ENCODE measurements around the gene AUTS2.

The AUTS2 gene

GRCh38 chr7:70565721-70566370 is 967.6 kb downstream of the AUTS2 start:
- H3K27ac Mint-ChIP-seq = no peak overlapping the region
- no peak overlapping the region for H3K4me3 Mint-ChIP-seq
- H3K36me3 Mint-ChIP-seq = no peaks in the 10 kb centered on the region
- H3K27me3 Mint-ChIP-seq = no peaks in the 10 kb centered on the region
- no peaks in the 10 kb centered on the region for H3K9me3 Mint-ChIP-seq (ENCODE audit: low read depth)
- no peaks in the 10 kb centered on the region for H3K4me1 Mint-ChIP-seq (ENCODE audit: low read depth)

- Mint-ChIP-seq H3K4me3 (no peak overlapping the region), H3K27ac (no peak overlapping the region), H3K36me3 (no peaks in the 10 kb centered on the region), H3K27me3 (no peaks in the 10 kb centered on the region), H3K4me1 (ENCODE audit: low read depth) (no peaks in the 10 kb centered on the region), H3K9me3 (ENCODE audit: low read depth) (no peaks in the 10 kb centered on the region)
Measured at GRCh38 chr7:70566671-70567070, 968.4 kb downstream of the AUTS2 start.

- H3K36me3 Mint-ChIP-seq = no peaks in the 10 kb centered on the region
- H3K27ac Mint-ChIP-seq = no peak overlapping the region
- H3K4me3 Mint-ChIP-seq = no peak overlapping the region
- no peaks in the 10 kb centered on the region for H3K4me1 Mint-ChIP-seq (ENCODE audit: low read depth)
- no peaks in the 10 kb centered on the region for H3K27me3 Mint-ChIP-seq
- H3K9me3 Mint-ChIP-seq (ENCODE audit: low read depth) = no peaks in the 10 kb centered on the region
Measured at GRCh38 chr7:70568674-70569334, 970.5 kb downstream of the AUTS2 start.

GRCh38 chr7:70569335-70569819 is 971.1 kb downstream of the AUTS2 start:
- Mint-ChIP-seq H3K4me3 (no peak overlapping the region), H3K9me3 (ENCODE audit: low read depth) (no peaks in the 10 kb centered on the region), H3K27ac (no peak overlapping the region), H3K36me3 (no peaks in the 10 kb centered on the region), H3K27me3 (no peaks in the 10 kb centered on the region), H3K4me1 (ENCODE audit: low read depth) (no peaks in the 10 kb centered on the region)

GRCh38 chr7:70570029-70570428 is 971.8 kb downstream of the AUTS2 start:
- Mint-ChIP-seq H3K4me1 (ENCODE audit: low read depth) (no peaks in the 10 kb centered on the region), H3K27ac (no peak overlapping the region)

DNA sequence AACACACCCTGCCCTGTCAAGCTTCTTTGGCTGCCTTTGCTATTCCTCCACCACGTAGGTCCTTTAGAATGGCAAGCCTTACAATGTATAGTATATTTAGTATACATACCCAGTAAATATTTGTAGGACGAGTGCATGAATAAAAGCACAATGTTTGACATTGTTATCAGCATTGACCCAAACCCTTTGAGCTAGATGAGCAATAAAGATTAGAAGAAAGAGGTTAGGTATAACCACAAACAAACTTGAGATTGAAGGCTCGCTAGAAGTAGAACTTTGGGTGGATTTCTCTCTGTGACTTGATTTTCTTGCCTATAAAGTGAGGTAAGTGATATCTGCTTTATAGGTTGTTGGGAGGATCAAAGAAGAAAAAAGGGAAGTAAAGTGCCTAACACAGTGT is 972.7 kb downstream of the AUTS2 start:
- H3K4me3 Mint-ChIP-seq = no peak overlapping the region
- no peaks in the 10 kb centered on the region for H3K9me3 Mint-ChIP-seq (ENCODE audit: low read depth)
- H3K27ac Mint-ChIP-seq = no peak overlapping the region
- H3K36me3 Mint-ChIP-seq = no peaks in the 10 kb centered on the region
- H3K4me1 Mint-ChIP-seq (ENCODE audit: low read depth) = no peaks in the 10 kb centered on the region
- no peaks in the 10 kb centered on the region for H3K27me3 Mint-ChIP-seq

More at GRCh38 chr7:70570029-70570428, 971.8 kb downstream of the AUTS2 start:
- H3K9me3 Mint-ChIP-seq (ENCODE audit: low read depth) = no peaks in the 10 kb centered on the region
- H3K4me3 Mint-ChIP-seq = no peak overlapping the region
- no peaks in the 10 kb centered on the region for H3K36me3 Mint-ChIP-seq
- H3K27me3 Mint-ChIP-seq = no peaks in the 10 kb centered on the region

DNA sequence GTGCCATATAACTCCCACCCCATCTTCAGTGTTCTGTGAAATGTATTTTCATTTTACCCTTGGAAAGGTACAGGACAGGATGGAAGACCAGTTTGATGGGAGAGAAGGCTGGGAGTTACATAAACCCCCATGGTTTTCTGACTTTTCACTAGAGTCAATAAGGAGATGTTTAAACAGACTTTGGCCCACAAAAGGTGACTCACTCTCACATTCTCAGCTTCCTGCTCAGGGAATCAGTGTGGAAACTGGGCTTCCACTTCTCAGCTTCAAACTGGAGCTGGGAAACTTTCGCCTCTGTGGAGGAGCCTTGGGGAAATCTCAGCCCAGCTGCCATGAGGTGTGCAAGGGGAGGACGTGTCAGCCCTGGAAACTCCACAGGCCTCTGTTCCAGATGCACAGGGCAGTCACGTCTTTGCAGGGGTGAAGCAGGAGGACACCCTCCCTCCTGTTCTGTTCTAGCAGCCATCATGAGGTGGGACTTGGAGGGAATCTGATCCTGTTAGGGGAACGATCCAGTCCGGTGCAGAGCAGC is 973.2 kb downstream of the AUTS2 start:
- no peaks in the 10 kb centered on the region for H3K27me3 Mint-ChIP-seq
- H3K4me1 Mint-ChIP-seq (ENCODE audit: low read depth) = no peaks in the 10 kb centered on the region
- no peaks in the 10 kb centered on the region for H3K9me3 Mint-ChIP-seq (ENCODE audit: low read depth)
- no peak overlapping the region for H3K27ac Mint-ChIP-seq
- no peak overlapping the region for H3K4me3 Mint-ChIP-seq
- no peaks in the 10 kb centered on the region for H3K36me3 Mint-ChIP-seq

GRCh38 chr7:70571961-70572360 is 973.7 kb downstream of the AUTS2 start:
- Mint-ChIP-seq H3K27me3 (no peaks in the 10 kb centered on the region), H3K27ac (no peak overlapping the region), H3K9me3 (ENCODE audit: low read depth) (no peaks in the 10 kb centered on the region), H3K36me3 (no peaks in the 10 kb centered on the region), H3K4me3 (no peak overlapping the region), H3K4me1 (ENCODE audit: low read depth) (no peaks in the 10 kb centered on the region)

- Mint-ChIP-seq H3K36me3 (no peaks in the 10 kb centered on the region), H3K27ac (no peak overlapping the region), H3K4me1 (ENCODE audit: low read depth) (no peaks in the 10 kb centered on the region), H3K27me3 (no peaks in the 10 kb centered on the region), H3K9me3 (ENCODE audit: low read depth) (no peaks in the 10 kb centered on the region), H3K4me3 (no peak overlapping the region)
Measured at GRCh38 chr7:70572571-70572970, 974.3 kb downstream of the AUTS2 start.

DNA sequence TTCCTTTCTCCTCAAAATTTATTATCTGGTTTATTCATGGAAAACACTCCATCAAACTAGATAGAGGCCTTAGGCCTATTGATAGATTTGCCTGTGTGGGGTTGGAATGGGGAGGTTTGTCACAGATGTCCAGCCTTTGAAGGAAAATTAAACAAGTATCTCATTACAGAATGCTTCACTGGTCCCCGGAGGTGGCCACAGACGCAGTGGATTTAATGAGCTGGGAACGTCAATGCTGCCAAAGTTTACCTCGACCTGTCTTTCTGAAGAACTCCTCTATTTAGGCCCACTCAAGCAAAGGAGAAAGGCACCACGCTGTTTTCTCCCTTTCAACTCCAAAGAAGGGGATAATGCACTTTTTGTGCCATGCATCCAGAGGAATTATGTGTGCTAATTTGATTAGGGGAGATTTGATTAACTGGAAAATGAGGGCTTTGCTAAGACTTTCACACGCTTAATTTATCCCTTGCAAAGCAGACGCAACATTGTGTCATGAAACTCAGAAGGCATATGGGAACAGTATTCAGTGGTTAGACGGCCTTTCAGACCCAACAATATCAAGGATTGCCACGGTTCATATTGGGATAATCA is 974.9 kb downstream of the AUTS2 start:
- Mint-ChIP-seq H3K4me1 (ENCODE audit: low read depth) (no peaks in the 10 kb centered on the region), H3K27ac (no peak overlapping the region), H3K4me3 (no peak overlapping the region), H3K9me3 (ENCODE audit: low read depth) (peaks cover 2% of the 10 kb centered on the region), H3K27me3 (no peaks in the 10 kb centered on the region), H3K36me3 (no peaks in the 10 kb centered on the region)

GRCh38 chr7:70573696-70574095 is 975.4 kb downstream of the AUTS2 start:
- Mint-ChIP-seq H3K9me3 (ENCODE audit: low read depth) (peaks cover 5% of the 10 kb centered on the region), H3K36me3 (no peaks in the 10 kb centered on the region), H3K27me3 (no peaks in the 10 kb centered on the region), H3K4me3 (no peak overlapping the region), H3K27ac (no peak overlapping the region), H3K4me1 (ENCODE audit: low read depth) (no peaks in the 10 kb centered on the region)

DNA sequence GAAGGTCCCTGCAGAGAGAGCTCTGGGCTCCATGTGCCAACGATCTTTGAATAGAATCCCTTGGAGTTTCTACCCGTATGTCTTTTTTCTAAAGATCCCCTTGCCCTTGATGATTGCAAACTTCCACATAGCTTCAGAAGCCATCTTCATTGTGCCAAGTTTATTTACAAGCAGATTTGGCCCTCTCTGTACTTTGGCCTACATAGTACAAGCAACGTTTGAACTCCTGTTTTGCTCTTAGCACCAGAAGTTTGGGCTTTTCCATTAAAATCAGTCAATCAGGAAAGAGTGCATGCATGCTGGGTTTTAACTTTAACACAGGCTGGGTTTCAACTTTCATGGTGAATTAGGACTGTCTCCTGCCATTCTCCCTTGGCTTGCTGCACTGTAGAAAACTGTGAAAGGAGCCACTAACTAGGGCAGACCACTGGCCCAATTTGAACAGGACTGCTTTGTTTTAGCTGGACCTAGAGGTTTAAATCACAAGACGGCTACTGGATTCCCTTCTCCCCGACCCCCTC is 976.1 kb downstream of the AUTS2 start:
- no peak overlapping the region for H3K4me3 Mint-ChIP-seq
- no peaks in the 10 kb centered on the region for H3K4me1 Mint-ChIP-seq (ENCODE audit: low read depth)
- H3K9me3 Mint-ChIP-seq (ENCODE audit: low read depth) = peaks cover 5% of the 10 kb centered on the region
- H3K27ac Mint-ChIP-seq = no peak overlapping the region
- no peaks in the 10 kb centered on the region for H3K36me3 Mint-ChIP-seq
- H3K27me3 Mint-ChIP-seq = no peaks in the 10 kb centered on the region

- H3K27ac Mint-ChIP-seq = no peak overlapping the region
- no peaks in the 10 kb centered on the region for H3K36me3 Mint-ChIP-seq
- H3K4me3 Mint-ChIP-seq = no peak overlapping the region
- H3K4me1 Mint-ChIP-seq (ENCODE audit: low read depth) = no peaks in the 10 kb centered on the region
- no peaks in the 10 kb centered on the region for H3K27me3 Mint-ChIP-seq
- peaks cover 5% of the 10 kb centered on the region for H3K9me3 Mint-ChIP-seq (ENCODE audit: low read depth)
Measured at GRCh38 chr7:70574970-70575799, 976.9 kb downstream of the AUTS2 start.

- Mint-ChIP-seq H3K36me3 (no peaks in the 10 kb centered on the region), H3K4me1 (ENCODE audit: low read depth) (no peaks in the 10 kb centered on the region), H3K27ac (no peak overlapping the region), H3K4me3 (no peak overlapping the region), H3K9me3 (ENCODE audit: low read depth) (peaks cover 5% of the 10 kb centered on the region), H3K27me3 (no peaks in the 10 kb centered on the region)
Measured at GRCh38 chr7:70577078-70577477, 978.8 kb downstream of the AUTS2 start.
